Neural progenitor cell (in vitro differentiated cells): Measurements from ENCODE around the gene SYNJ2. TPM values are rescaled to one million over a fixed set of nuclear protein-coding genes. Genes with fewer than 3 reads are reported as not detected.

Experiments
- DNase-seq: peaks from one replicate; pipeline ENCODE4 v3.0.0-alpha.2; 2016; ENCODE audit warnings: low spot score
- H2AFZ ChIP-seq: fragments of 200-600 bp; sonication (generic); replicated peaks from 2 replicates; pipeline ENCODE4 v1.6.1; 2016; ENCODE audit warnings: antibody characterized with exemption
- H3F3A ChIP-seq: fragments of 200-600 bp; sonication (generic); 2 replicates; pipeline ENCODE4 v1.6.1; 2016; ENCODE audit warnings: antibody characterized with exemption, low read depth
- H3K27ac ChIP-seq: fragments of 200-600 bp; sonication (generic); 2 replicates; pipeline ENCODE4 v1.5.1; 2016; ENCODE audit warnings: mild to moderate bottlenecking
- H3K27me3 ChIP-seq: fragments of 200-600 bp; sonication (generic); 2 replicates; pipeline ENCODE4 v1.6.1; 2016; ENCODE audit warnings: mild to moderate bottlenecking, moderate library complexity
- H3K36me3 ChIP-seq: fragments of 200-600 bp; sonication (generic); 2 replicates; pipeline ENCODE4 v1.5.1; 2016
- H3K4me1 ChIP-seq: fragments of 200-600 bp; sonication (generic); 2 replicates; pipeline ENCODE4 v1.6.1; 2016; ENCODE audit warnings: mixed run types
- H3K4me2 ChIP-seq: fragments of 200-600 bp; sonication (generic); 2 replicates; pipeline ENCODE4 v1.6.1; 2016
- H3K4me3 ChIP-seq: fragments of 200-600 bp; sonication (generic); 2 replicates; pipeline ENCODE4 v1.5.1; 2016
- H3K79me2 ChIP-seq: fragments of 200-600 bp; sonication (generic); 2 replicates; pipeline ENCODE4 v1.6.1; 2016; ENCODE audit warnings: low read depth
- H3K9ac ChIP-seq: fragments of 200-600 bp; sonication (generic); 2 replicates; pipeline ENCODE4 v1.6.1; 2016
- H3K9me3 ChIP-seq: fragments of 200-600 bp; sonication (generic); 2 replicates; pipeline ENCODE4 v1.5.1; 2016; ENCODE audit warnings: low read depth
- H4K20me1 ChIP-seq: fragments of 200-600 bp; sonication (generic); 2 replicates; pipeline ENCODE4 v1.6.1; 2016; ENCODE audit warnings: low read depth
- H3K27ac Mint-ChIP-seq: 3 replicates; pipeline ENCODE4 v1.8.0; 2021; ENCODE audit warnings: mixed read lengths
- H3K27me3 Mint-ChIP-seq: 2 replicates; pipeline ENCODE4 v1.8.0; 2022; ENCODE audit warnings: low read depth, mild to moderate bottlenecking, inconsistent platforms, moderate library complexity, mixed read lengths; ENCODE audit not compliant: insufficient read depth
- H3K36me3 Mint-ChIP-seq: 3 replicates; pipeline ENCODE4 v1.8.0; 2021; ENCODE audit warnings: mixed read lengths
- H3K4me1 Mint-ChIP-seq: 3 replicates; pipeline ENCODE4 v1.8.0; 2021; ENCODE audit warnings: mixed read lengths
- H3K4me3 Mint-ChIP-seq: 3 replicates; pipeline ENCODE4 v1.8.0; 2021; ENCODE audit warnings: mild to moderate bottlenecking, moderate library complexity, mixed read lengths
- H3K9me3 Mint-ChIP-seq: 3 replicates; pipeline ENCODE4 v1.8.0; 2020; ENCODE audit warnings: mixed read lengths
- EZH2 ChIP-seq: fragments of 200-600 bp; sonication (generic); IDR thresholded peaks from 2 replicates; pipeline ENCODE4 v1.6.1; 2017; ENCODE audit warnings: antibody characterized with exemption, mild to moderate bottlenecking, moderate library complexity
- EZH2phosphoT487 ChIP-seq: fragments of 200-600 bp; sonication (generic); IDR thresholded peaks from 2 replicates; pipeline ENCODE4 v1.6.1; 2017; ENCODE audit warnings: antibody characterized with exemption
- total RNA-seq: library from RNA; depleted of rRNA; stranded (reverse); fragments of >200 nt; gene quantifications from 2 replicates; pipeline ENCODE4 v1.2.3, GENCODE V29; 2015; ENCODE audit warnings: low replicate concordance
- TF ChIP-seq, protein P1 (sequence below): fragments of 200-600 bp; sonication (generic); IDR thresholded peaks from 2 replicates; pipeline ENCODE4 v1.5.1; 2017; ENCODE audit warnings: antibody characterized with exemption, mild to moderate bottlenecking

Gene SYNJ2
- total RNA-seq, 1 donor from 2014 or later = 4.8 TPM

DNA sequence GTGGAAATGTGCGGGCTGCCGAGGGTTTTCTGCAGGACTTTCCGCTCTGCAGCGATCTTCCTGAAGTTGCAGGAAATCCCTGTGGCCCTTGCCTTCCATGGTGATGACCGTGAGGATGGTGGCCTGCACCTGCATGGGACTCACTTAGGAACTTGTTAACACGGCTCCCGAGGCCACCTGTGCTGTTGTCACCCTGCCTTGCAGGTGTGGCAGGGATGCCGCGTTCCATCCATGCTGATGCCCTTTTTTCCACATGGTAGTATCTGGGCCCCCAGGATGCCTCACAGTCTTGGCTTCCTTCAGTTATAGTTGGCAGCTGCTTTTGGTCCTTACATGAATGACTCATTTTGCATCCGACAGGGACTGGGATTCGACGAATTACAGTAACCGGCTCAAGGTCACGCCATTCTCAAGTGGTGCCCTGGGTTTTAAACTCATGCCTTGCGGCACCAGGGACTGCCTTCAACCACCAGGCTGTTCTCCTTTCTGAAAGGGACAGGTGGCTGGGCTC lies 37.2 kb downstream of the SYNJ2 start:
- no peak overlapping the region for H3K4me2 ChIP-seq

DNA sequence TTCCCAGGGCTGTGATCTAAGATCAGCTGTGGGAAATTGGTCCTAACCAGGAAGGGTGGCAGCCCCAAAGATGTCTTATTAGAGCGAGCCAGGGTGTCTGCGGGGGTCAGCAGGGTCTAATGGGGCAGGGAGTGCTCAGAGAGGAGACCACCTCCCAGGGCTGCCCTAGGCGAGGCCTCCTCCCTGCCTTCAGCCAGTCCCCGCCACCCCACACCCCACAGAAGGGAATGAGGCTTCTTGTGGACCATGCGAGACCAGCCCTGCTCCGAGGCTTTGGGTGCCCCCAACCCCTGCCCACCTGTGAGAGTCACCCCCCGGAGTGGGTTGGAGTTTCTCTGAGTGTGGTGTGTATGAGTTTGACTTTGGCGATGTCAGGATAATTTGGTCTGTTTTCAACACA lies 37.8 kb downstream of the SYNJ2 start:
- Histone ChIP-seq H2AFZ (no peak overlapping the region), H3K4me3 (no peak overlapping the region), H3K36me3 (no peaks in the 10 kb centered on the region), H3K9ac (no peak overlapping the region), H3F3A (no peaks in the 10 kb centered on the region), H3K9me3 (no peaks in the 10 kb centered on the region), H3K27me3 (no peaks in the 10 kb centered on the region), H3K4me1 (peaks cover 3% of the 10 kb centered on the region), H3K79me2 (no peaks in the 10 kb centered on the region), H3K27ac (no peak overlapping the region), H4K20me1 (no peaks in the 10 kb centered on the region), H3K4me2 (no peak overlapping the region)
- H3K27ac Mint-ChIP-seq = no peak overlapping the region
- no peak overlapping the region for H3K4me3 Mint-ChIP-seq
- H3K4me1 Mint-ChIP-seq = peaks cover 11% of the 10 kb centered on the region
- H3K27me3 Mint-ChIP-seq = peaks cover 7% of the 10 kb centered on the region
- DNase-seq = no peak
- no peaks in the 10 kb centered on the region for H3K36me3 Mint-ChIP-seq
- TF ChIP-seq EZH2phosphoT487 (no peak), EZH2 (no peak)
- TF ChIP-seq, protein P1, sequence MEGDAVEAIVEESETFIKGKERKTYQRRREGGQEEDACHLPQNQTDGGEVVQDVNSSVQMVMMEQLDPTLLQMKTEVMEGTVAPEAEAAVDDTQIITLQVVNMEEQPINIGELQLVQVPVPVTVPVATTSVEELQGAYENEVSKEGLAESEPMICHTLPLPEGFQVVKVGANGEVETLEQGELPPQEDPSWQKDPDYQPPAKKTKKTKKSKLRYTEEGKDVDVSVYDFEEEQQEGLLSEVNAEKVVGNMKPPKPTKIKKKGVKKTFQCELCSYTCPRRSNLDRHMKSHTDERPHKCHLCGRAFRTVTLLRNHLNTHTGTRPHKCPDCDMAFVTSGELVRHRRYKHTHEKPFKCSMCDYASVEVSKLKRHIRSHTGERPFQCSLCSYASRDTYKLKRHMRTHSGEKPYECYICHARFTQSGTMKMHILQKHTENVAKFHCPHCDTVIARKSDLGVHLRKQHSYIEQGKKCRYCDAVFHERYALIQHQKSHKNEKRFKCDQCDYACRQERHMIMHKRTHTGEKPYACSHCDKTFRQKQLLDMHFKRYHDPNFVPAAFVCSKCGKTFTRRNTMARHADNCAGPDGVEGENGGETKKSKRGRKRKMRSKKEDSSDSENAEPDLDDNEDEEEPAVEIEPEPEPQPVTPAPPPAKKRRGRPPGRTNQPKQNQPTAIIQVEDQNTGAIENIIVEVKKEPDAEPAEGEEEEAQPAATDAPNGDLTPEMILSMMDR = no peak
- no peaks in the 10 kb centered on the region for H3K9me3 Mint-ChIP-seq

More for the DNA sequence above, 37.2 kb downstream of the SYNJ2 start:
- Histone ChIP-seq H4K20me1 (no peaks in the 10 kb centered on the region), H3K79me2 (no peaks in the 10 kb centered on the region), H3K4me3 (no peak overlapping the region), H3K4me1 (peaks cover 3% of the 10 kb centered on the region), H3K27me3 (no peaks in the 10 kb centered on the region), H3K9me3 (no peaks in the 10 kb centered on the region), H2AFZ (no peak overlapping the region), H3K36me3 (no peaks in the 10 kb centered on the region), H3K27ac (no peak overlapping the region), H3K9ac (no peak overlapping the region), H3F3A (no peaks in the 10 kb centered on the region)
- TF ChIP-seq, protein P1 = no peak
- TF ChIP-seq EZH2phosphoT487 = no peak
- no peak for TF ChIP-seq EZH2
- H3K9me3 Mint-ChIP-seq = no peaks in the 10 kb centered on the region
- H3K27ac Mint-ChIP-seq = no peak overlapping the region
- peaks cover 7% of the 10 kb centered on the region for H3K27me3 Mint-ChIP-seq
- no peak overlapping the region for H3K4me3 Mint-ChIP-seq
- DNase-seq = no peak
- H3K4me1 Mint-ChIP-seq = peaks cover 11% of the 10 kb centered on the region
- no peaks in the 10 kb centered on the region for H3K36me3 Mint-ChIP-seq

DNA sequence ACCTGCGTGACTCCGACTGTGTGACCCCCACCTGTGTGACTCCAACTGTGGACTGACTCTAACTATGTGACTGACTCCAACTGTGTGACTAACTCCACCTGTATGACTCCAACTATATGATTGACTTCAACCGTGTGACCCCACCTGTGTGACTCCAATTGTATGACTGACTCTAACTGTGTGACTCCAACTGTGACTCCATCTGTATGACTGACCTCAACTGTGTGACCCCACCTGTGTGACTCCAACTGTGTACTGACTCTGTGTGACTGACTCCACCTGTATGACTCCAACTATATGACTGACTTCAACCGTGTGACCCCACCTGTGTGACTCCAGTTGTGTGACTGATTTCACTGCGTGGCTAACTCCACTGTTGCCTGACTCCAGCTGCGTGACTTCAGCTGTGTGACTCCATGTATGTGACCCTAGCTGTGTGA lies 38.6 kb downstream of the SYNJ2 start:
- H3F3A ChIP-seq = no peaks in the 10 kb centered on the region
- H3K27ac Mint-ChIP-seq = peak overlapping the region; percentile 9
- TF ChIP-seq EZH2phosphoT487 = no peak
- no peak for TF ChIP-seq EZH2
- TF ChIP-seq, protein P1 = no peak
- no peak overlapping the region for H2AFZ ChIP-seq
- no peak overlapping the region for H3K27ac ChIP-seq
- H3K27me3 Mint-ChIP-seq = peaks cover 5% of the 10 kb centered on the region
- H3K36me3 ChIP-seq = no peaks in the 10 kb centered on the region
- no peaks in the 10 kb centered on the region for H3K27me3 ChIP-seq
- H3K9me3 ChIP-seq = no peaks in the 10 kb centered on the region
- H3K4me2 ChIP-seq = no peak overlapping the region
- H3K36me3 Mint-ChIP-seq = no peaks in the 10 kb centered on the region
- no peaks in the 10 kb centered on the region for H4K20me1 ChIP-seq
- peaks cover 3% of the 10 kb centered on the region for H3K4me1 ChIP-seq
- H3K4me1 Mint-ChIP-seq = peaks cover 11% of the 10 kb centered on the region
- no peaks in the 10 kb centered on the region for H3K79me2 ChIP-seq
- H3K9me3 Mint-ChIP-seq = no peaks in the 10 kb centered on the region
- no peak overlapping the region for H3K4me3 ChIP-seq
- H3K4me3 Mint-ChIP-seq = no peak overlapping the region
- no peak for DNase-seq
- H3K9ac ChIP-seq = no peak overlapping the region
